Fibroblast of skin of left quadriceps (primary cell): ENCODE data around the gene RNASE7.
A peak's percentile ranks its signal among the peaks of the same experiment; 100 is the strongest.
"Not testable (repeated sequence)": the region's sequence is repeated elsewhere in the genome, so short reads cannot be mapped to it uniquely, and the experiment has no call there.

ENCODE experiments used
- DNase-seq, 2 experiments: peaks; one replicate each; pipeline ENCODE4 v3.0.0-alpha.2; 2013; ENCODE audit warnings: low read depth in 2 of 2

RNASE7 gene

GRCh38 chr14:21023817-21024584 is 18.2 kb upstream of the RNASE7 start:
- DNase-seq = no peak

- no peak for DNase-seq
These were observed 17.4 kb upstream of the RNASE7 start, which contains the start of gene NDRG2 for GRCh38 chr14:21024585-21025370. TSS of gene NDRG2 (minus strand) at chr14:21025061. CDS start at chr14:21023315, 1,746 bp downstream.

- no peak for DNase-seq
These were observed 16.5 kb upstream of the RNASE7 start for GRCh38 chr14:21025371-21026273.

DNA sequence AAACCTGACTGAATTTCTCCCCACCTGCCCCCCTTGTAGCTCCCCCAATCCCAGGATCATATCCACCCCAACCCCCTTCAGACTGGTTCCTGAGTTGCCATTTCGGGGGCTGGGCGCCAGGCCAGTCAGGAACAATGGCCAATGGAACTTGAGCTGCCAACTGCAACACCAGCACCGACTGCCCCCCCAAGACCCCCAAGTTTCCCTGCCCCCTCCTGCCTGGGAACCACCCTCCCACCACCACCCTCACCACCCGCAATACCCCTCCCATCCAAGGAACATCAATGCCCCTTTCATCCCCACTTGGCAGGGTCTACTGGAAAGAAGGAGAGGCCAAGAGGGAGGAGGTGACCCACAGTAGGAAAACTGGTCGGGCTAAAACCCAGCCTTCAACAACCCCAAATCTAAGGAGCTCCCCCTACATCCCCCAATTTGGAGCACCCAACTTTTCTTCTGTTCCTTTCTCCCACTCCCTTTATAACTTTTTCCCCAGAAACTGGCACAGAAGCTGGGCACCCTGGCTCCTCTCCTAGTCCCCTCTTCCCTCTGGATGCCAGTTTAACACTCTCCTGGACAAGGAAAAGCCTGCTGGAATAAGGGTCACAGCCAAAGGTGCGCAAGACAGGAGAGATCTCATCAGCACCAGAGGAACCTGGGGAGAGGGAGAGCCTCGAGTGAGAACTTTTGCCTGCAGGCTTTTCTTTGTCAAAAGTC is 15.7 kb upstream of the RNASE7 start:
- no peak for DNase-seq

DNA sequence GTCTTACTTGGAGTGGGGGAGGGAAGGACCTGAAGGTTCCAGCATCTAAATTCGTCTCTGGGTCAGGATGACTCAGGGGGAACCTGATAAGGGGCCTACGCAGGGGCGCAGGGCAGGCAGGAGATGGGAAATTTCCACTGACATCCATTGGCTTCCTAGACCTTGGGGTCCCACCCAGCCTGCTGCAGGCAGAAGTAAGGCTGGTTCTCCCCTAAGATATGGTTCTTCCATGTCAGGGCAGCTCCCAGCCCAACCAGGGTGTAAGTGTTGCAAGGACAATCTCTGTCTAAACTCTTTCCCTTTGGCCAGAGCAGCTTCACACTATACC is 15.2 kb upstream of the RNASE7 start:
- no peak for DNase-seq

GRCh38 chr14:21029917-21030316 is 12.2 kb upstream of the RNASE7 start, which contains the start of gene TPPP2:
TSS of gene TPPP2 (plus strand) at chr14:21030217. CDS start at chr14:21030582, 365 bp downstream.
- DNase-seq = no peak

DNA sequence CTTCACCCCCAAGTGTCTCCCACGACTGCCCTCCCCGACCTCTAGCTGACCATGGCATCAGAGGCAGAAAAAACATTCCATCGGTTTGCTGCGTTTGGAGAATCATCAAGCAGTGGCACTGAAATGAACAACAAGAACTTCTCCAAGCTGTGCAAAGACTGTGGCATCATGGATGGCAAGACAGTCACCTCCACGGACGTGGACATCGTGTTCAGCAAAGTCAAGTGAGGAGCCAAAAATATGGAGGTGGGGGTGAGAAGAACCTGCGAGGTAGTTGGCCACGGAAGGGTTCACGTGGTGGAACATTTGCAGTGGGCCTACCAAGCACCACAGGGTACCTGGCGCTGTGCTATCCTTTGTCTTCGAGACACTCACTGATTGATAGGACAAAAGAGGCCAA is 11.6 kb upstream of the RNASE7 start:
- DNase-seq = no peak

GRCh38 chr14:21032326-21033132 is 9.6 kb upstream of the RNASE7 start:
- no peak for DNase-seq

DNA sequence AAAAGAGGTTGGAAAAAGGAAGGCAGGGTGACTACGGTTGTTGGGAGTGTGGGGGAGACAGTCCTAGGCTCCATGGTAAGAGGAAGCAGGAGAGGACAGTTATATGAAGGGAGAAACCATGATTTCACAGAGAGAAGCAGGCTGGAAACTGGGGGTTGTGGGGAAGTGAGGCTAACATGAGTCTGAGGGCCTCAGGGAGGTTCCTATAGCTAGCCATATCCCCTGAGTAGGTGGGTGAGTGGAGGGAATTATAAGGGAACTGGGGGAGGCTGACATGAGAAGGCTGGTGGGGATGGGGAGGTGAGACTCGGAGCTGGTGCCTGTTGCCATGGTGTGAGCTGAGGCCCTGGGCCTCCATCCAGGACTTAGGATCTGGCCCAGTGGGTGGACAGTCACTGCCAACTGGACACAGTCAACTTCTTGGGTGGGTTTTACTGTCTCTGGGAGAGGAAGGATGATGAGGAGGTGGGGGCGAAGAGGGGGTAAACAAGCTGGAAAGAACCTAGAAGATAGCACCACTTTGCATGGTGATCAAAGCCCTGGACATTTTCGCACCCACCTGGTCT is 8.9 kb upstream of the RNASE7 start:
- DNase-seq = no peak

GRCh38 chr14:21034707-21035106 is 7.5 kb upstream of the RNASE7 start, which contains the start of gene RNASE13:
TSS of gene RNASE13 (minus strand) at chr14:21034807. CDS start at chr14:21034288, 519 bp downstream.
- DNase-seq = no peak

GRCh38 chr14:21036751-21037150 is 5.4 kb upstream of the RNASE7 start:
- no peak for DNase-seq

DNA sequence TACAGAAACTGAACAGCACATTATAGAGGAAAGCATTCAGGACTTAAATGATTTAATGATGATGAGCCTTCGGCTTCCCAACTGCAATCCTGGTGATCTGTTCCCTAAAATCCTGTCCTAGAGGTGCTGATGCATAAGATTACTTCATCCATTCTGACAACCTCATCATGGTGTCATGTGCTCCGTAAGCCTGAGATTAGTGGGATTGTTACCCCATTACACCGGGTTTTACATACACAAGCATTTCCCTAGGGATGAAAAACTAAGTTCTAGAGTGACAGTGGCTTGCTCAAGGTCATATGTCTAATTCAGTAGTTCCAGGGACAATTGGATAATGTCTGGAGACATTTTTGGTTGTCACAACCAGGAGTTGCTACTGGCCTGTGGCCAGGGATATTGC is 5.0 kb upstream of the RNASE7 start:
- no peak for DNase-seq

- no peak for DNase-seq
These were observed 3.4 kb upstream of the RNASE7 start for GRCh38 chr14:21038441-21039422.

DNA sequence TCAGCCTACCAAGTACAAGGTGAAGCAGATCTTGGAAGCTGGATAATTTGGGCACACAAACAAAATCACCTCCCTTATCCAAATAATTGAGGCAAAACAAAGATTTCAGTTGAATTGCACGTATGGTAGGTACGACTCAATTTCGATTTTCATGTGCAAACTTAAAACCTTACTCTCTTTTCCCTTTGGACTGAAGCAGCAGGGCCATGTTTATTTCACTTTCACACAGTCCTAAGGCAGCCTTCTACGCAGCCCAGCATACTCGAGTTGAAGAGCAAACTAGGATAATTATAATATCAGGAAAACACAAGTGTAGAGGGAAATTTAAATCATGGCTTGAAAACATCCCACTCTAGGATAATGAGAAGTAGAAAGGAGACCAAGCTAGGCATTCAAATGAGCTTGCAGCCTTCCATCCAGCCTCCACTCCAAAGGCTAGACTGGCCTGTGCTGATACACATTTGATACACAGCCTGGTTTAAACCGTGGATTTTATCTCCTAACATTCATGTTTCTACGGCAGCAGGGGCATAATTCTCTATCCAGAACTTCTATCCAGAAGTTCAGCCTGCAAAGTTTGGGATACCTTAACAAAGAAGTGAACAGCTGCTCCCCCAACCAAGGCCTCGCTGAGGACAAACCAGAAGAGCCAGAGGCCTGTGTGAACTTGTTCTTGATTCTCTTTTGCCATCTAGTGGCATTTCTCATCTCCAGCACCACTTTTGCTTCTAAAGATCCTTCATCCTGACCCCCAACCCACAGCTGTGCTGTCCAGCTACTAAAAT is 2.4 kb upstream of the RNASE7 start:
- DNase-seq = peak in 1 of 2 experiments; percentile 43

- DNase-seq = no peak
These were observed 1.7 kb upstream of the RNASE7 start for GRCh38 chr14:21040370-21040925.

DNA sequence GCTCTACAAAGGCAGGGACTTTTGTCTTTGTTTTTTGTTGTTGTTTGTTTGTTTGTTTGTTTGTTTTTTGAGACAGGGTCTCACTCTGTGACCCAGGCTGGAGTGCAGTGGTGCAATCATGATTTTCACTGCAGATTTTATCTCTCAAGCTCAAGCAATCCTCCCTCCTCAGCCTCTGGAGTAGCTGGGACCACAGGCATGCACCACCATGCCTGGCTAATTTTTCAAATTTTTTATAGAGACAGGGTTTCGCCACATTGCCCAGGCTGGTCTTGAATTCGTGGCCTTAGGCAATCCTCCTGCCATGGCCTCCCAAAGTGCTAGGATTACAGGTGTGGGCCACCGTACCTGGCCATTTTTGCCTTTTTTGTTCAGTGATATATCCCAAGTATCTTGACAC is 1.2 kb upstream of the RNASE7 start:
- not testable (repeated sequence) for DNase-seq

DNA sequence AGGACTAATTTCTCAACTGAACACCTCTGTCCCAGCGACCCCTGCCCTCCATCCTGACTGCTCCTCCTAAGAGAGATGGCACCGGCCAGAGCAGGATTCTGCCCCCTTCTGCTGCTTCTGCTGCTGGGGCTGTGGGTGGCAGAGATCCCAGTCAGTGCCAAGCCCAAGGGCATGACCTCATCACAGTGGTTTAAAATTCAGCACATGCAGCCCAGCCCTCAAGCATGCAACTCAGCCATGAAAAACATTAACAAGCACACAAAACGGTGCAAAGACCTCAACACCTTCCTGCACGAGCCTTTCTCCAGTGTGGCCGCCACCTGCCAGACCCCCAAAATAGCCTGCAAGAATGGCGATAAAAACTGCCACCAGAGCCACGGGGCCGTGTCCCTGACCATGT is 756 bp downstream of the RNASE7 start:
- DNase-seq = no peak
